NCI-H1048 (cell line): ENCODE results near the gene USP54.

Source experiments
- DNase-seq: peaks from one replicate; lab custom pipeline; 2025; lab: John Stamatoyannopoulos, UW

USP54 gene

DNA sequence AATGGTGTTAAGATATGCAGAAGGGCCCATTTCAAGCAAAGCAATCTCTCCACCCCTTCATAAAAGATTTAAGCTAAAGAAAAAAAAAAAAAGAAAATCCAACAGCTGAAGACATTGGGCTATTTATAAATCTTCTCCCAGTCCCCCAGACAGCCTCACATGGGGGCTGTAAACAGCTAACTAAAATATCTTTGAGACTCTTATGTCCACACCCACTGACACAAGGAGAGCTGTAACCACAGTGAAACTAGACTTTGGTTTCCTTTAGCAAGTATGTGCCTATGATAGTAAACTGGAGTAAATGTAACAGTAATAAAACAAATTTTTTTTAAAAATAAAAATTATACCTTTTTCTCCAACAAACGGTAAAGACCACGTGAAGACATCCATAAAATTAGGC, 123.9 kb downstream of the USP54 start:
- DNase-seq, result no peak

DNA sequence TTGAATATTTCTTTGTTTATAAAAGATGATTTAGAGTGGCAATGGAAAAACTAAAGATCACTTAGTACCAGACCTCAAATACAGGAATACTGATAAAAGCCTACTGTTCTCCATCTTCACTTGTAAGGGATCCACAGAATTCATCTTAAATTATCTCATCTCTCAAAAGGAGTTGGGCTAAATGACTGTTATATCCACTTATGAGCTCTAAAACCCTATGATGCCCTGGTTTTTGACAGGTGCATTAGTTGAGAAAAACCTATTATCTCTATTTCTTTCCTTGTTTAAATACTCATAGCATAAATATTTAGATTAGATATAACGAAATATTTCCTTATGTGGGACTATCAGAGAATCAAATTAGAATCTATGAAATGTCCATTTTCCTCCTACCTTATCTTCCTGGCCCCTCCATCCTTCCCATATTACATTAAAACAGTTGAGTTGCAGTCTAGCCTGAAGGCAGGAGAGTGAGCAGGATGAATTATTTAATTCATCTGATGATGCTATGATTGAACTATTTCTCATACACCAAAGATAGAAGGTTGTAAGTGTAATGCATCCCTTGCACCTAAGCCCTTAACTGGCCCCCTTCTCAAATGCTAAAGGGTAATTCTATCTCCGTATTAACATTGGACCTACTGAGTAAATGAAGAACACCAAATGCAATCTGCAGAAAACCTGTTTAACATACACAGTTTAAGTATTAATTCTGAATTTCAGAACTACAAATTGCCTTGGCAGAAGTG, 125.0 kb downstream of the USP54 start:
- no peak for DNase-seq

- DNase-seq, result no peak
These were observed 130.2 kb downstream of the USP54 start for GRCh38 chr10:73460897-73461296.

- DNase-seq, result no peak
These were observed 131.3 kb downstream of the USP54 start for GRCh38 chr10:73459683-73460314.

GRCh38 chr10:73456187-73456890, 134.8 kb downstream of the USP54 start:
- no peak for DNase-seq

DNA sequence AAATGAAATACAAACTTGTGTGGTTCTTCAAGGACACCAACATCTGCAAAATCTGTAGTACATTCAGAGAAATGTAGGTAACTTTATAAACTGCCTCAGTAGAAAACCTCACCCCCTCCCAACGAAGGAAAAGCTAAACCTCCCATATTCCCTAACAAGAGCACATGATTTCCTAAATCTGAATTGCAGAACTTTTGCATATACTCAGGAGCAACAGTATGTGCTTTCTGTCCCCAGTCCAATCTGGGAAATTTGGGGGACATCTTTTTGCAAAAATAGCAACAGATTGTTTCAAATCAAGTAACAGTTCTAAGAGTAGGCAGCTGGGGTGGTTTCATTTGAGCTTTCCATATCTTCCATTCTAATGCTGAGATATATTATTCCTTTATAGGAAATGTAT, 142.0 kb downstream of the USP54 start:
- DNase-seq, result no peak

- no peak for DNase-seq
These were observed 142.8 kb downstream of the USP54 start for GRCh38 chr10:73448384-73448783.
